GM12878 (cell line): Measurements from ENCODE around the gene ZCCHC13. TPM values are rescaled to one million over a fixed set of nuclear protein-coding genes. Genes with fewer than 3 reads are reported as not detected.

Source experiments
- ATAC-seq: fragments of 200-7000 bp; cut with Tn5 transposase; 3 replicates; pipeline ENCODE4 v1.9.1; 2020; ENCODE audit warnings: mild to moderate bottlenecking, moderate library complexity
- BruUV-seq: library from RNA; stranded (reverse); fragments of 400-500 nt; replicated peaks from 2 replicates; lab custom pipeline; 2021; lab: Mats Ljungman, UMichigan
- CTCF ChIA-PET: fragments of 300-600 bp; sonication (Branson Sonifier 250); formaldehyde crosslinking; extraction: SDS; loops from one replicate; lab custom pipeline; 2021; ENCODE audit warnings: inconsistent platforms; lab: Yijun Ruan, JAX
- POLR2A ChIA-PET: fragments of 350-600 bp; formaldehyde crosslinking; extraction: SDS; loops from one replicate; lab custom pipeline; 2021; ENCODE audit warnings: inconsistent platforms; lab: Charles Lee
- RAD21 ChIA-PET: fragments of 300-600 bp; sonication (Branson Sonifier 250); formaldehyde crosslinking; loops from one replicate; lab custom pipeline; 2023; ENCODE audit warnings: antibody characterized with exemption; ENCODE audit not compliant: unreplicated experiment; lab: Charles Lee
- SMC1A ChIA-PET: fragments of 300-600 bp; sonication (Branson Sonifier 250); formaldehyde crosslinking; loops from one replicate; lab custom pipeline; 2023; ENCODE audit not compliant: unreplicated experiment, uncharacterized antibody; lab: Charles Lee
- DNase-seq: peaks from one replicate; pipeline ENCODE4 v3.0.0-alpha.2; 2011; ENCODE audit warnings: low read depth, low spot score
- FAIRE-seq: peaks from 3 replicates; lab custom pipeline; 2011; peaks lifted over from hg19 to GRCh38; lab: Jason Lieb, UNC
- H2AFZ ChIP-seq: 2 replicates; pipeline ENCODE4 v1.6.0; 2011; ENCODE audit warnings: low read depth, low read length, control low read depth; ENCODE audit not compliant: control insufficient read depth
- H3K27ac ChIP-seq: 2 replicates; pipeline ENCODE4 v1.5.1; 2011; ENCODE audit warnings: control low read depth; ENCODE audit not compliant: control insufficient read depth, insufficient read depth
- H3K27me3 ChIP-seq, 2 experiments: replicated peaks in 1 of 2; 2 replicates each; pipeline versions ENCODE4 v1.6.0 to v1.6.1; 2011; ENCODE audit warnings: low read length in 1 of 2; ENCODE audit not compliant: control insufficient read depth in 2 of 2, insufficient read depth in 2 of 2
- H3K36me3 ChIP-seq, 2 experiments: 2 replicates each; pipeline ENCODE4 v1.5.1; 2011; ENCODE audit warnings: low read length in 1 of 2; ENCODE audit not compliant: control insufficient read depth in 2 of 2, insufficient read depth in 2 of 2
- H3K4me1 ChIP-seq: 2 replicates; pipeline ENCODE4 v1.6.1; 2011; ENCODE audit warnings: mild to moderate bottlenecking, low read length, moderate library complexity, mixed read lengths; ENCODE audit not compliant: control insufficient read depth, insufficient read depth
- H3K4me2 ChIP-seq: 2 replicates; pipeline ENCODE4 v1.6.0; 2011; ENCODE audit warnings: control low read depth; ENCODE audit not compliant: control insufficient read depth, insufficient read depth
- H3K4me3 ChIP-seq: fragments of 200-600 bp; sonication (generic); 2 replicates; pipeline ENCODE4 v1.5.1; 2016
- H3K79me2 ChIP-seq: 2 replicates; pipeline ENCODE4 v1.6.0; 2011; ENCODE audit warnings: low read length; ENCODE audit not compliant: control insufficient read depth, insufficient read depth
- H3K9ac ChIP-seq: 2 replicates; pipeline ENCODE4 v1.8.0; 2011; ENCODE audit warnings: low read length, control low read depth, mixed read lengths; ENCODE audit not compliant: control insufficient read depth, insufficient read depth
- H3K9me3 ChIP-seq: replicated peaks from 3 replicates; pipeline ENCODE4 v1.5.1; 2011; ENCODE audit warnings: mild to moderate bottlenecking, low read length; ENCODE audit not compliant: control insufficient read depth, insufficient read depth
- H4K20me1 ChIP-seq: 2 replicates; pipeline ENCODE4 v1.6.0; 2011; ENCODE audit not compliant: control insufficient read depth, insufficient read depth
- CHD1 ChIP-seq: IDR thresholded peaks from 2 replicates; pipeline ENCODE4 v1.6.1; 2012; ENCODE audit warnings: low read depth, low read length, improper control_type of control experiment
- NFYA ChIP-seq: IDR thresholded peaks from 2 replicates; pipeline ENCODE4 v1.6.1; 2011; ENCODE audit warnings: low read depth, mild to moderate bottlenecking, low read length, improper control_type of control experiment, borderline replicate concordance
- RUNX3 ChIP-seq: IDR thresholded peaks from 2 replicates; pipeline ENCODE4 v1.6.1; 2012; ENCODE audit warnings: low read length, inconsistent platforms
- SP1 ChIP-seq: IDR thresholded peaks from one replicate; pipeline ENCODE4 v1.6.1; 2011; ENCODE audit warnings: low read depth, low read length
- SUPT20H ChIP-seq: IDR thresholded peaks from 2 replicates; pipeline ENCODE4 v1.6.1; 2011; ENCODE audit warnings: low read depth, mild to moderate bottlenecking, low read length, moderate library complexity, borderline replicate concordance; ENCODE audit not compliant: control insufficient read depth
- WGBS: methylation state at CpG from one replicate; pipeline ENCODE4 v1.1.6; 2016; ENCODE audit warnings: low lambda C conversion rate; ENCODE audit not compliant: insufficient replicate concordance, insufficient coverage; ENCODE audit errors: missing lambda C conversion rate; 5-methylcytosine and 5-hydroxymethylcytosine counted together
- in situ Hi-C: fragments of 300-500 bp; cut with MboI; formaldehyde crosslinking; loops from 9 replicates; pipeline ENCODE4 v1.14.3; 2018; ENCODE audit warnings: mixed read lengths
- intact Hi-C: fragments of 100-400 bp; cut with micrococcal nuclease; formaldehyde crosslinking; loops from one replicate; pipeline ENCODE4 v1.14.2; 2022; ENCODE audit not compliant: unreplicated experiment
- polyA plus RNA-seq, 11 experiments: library from polyadenylated mRNA; depleted of rRNA in 4 of 11; unstranded in 6 of 11; stranded (reverse) in 5 of 11; fragments of >200 nt; fragmentation: Nextera tagmentation in 4 of 11; fragmentation: Illumina TruSeq in 1 of 11; extraction: Ambion mirVana in 4 of 11; extraction: Trizol in 1 of 11; gene quantifications; 1 replicate in 1 of 11; 2 replicates in 10 of 11; pipeline versions ENCODE4 v1.2.1 to v1.2.3, GENCODE V29; 2011 to 2016; ENCODE audit warnings: inconsistent platforms in 2 of 11, missing spikeins in 2 of 11, low read depth in 1 of 11
- total RNA-seq, 4 experiments: library from RNA; depleted of rRNA in 3 of 4; stranded (reverse); fragments of >200 nt in 3 of 4; fragmentation: Illumina TruSeq in 1 of 4; extraction: Trizol in 1 of 4; gene quantifications; 2 replicates each; pipeline versions ENCODE4 v1.2.1 to v1.2.3, GENCODE V29; 2013 to 2021
- TF ChIP-seq, protein P1 (sequence below): IDR thresholded peaks from 2 replicates; pipeline ENCODE4 v1.6.1; 2012; ENCODE audit warnings: improper control_type of control experiment, low read depth, low read length; ENCODE audit not compliant: insufficient replicate concordance
- TF ChIP-seq, protein P2 (sequence below): fragments of 450-650 bp; IDR thresholded peaks from 2 replicates; pipeline ENCODE4 v1.6.1; 2016; ENCODE audit warnings: mild to moderate bottlenecking

The ZCCHC13 gene
- total and polyA plus RNA-seq, 10 of the 15 experiments (the other 5 are each of a cell fraction or from before 2014, with no cell fraction given), result not detected

DNA sequence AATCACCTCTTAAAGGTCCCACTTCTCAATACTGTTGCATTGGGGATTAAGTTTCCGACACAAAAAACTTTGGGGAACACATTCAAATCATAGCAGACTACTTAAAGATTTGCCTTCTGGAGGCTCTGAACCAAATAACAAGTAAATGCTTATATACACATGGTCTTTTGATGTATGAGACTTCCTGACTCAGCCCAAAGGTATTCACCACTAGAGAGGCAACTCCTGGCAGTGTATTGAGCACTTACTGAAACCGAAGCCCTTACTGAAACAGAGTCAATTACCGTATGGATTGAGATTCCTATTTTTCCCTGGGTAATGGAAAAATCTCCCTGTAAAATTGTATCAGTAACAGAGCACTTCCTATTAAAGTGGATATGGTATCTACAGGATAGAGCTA, 45.4 kb downstream of the ZCCHC13 start:
- H2AFZ ChIP-seq, result no peak overlapping the region
- no peaks in the 10 kb centered on the region for H3K27me3 ChIP-seq
- ChIA-PET RAD21 (no interaction called here), POLR2A (no interaction called here)
- no peak overlapping the region for H3K4me2 ChIP-seq
- WGBS, result 51% methylated on average over 3 of the region's 3 CpGs
- no peaks in the 10 kb centered on the region for H4K20me1 ChIP-seq
- BruUV-seq, result no TSS peak
- H3K27ac ChIP-seq, result no peak overlapping the region
- H3K36me3 ChIP-seq, result no peaks in the 10 kb centered on the region
- TF ChIP-seq SP1 (no peak), SUPT20H (no peak), RUNX3 (no peak), CHD1 (no peak), NFYA (no peak)
- TF ChIP-seq, protein P1, sequence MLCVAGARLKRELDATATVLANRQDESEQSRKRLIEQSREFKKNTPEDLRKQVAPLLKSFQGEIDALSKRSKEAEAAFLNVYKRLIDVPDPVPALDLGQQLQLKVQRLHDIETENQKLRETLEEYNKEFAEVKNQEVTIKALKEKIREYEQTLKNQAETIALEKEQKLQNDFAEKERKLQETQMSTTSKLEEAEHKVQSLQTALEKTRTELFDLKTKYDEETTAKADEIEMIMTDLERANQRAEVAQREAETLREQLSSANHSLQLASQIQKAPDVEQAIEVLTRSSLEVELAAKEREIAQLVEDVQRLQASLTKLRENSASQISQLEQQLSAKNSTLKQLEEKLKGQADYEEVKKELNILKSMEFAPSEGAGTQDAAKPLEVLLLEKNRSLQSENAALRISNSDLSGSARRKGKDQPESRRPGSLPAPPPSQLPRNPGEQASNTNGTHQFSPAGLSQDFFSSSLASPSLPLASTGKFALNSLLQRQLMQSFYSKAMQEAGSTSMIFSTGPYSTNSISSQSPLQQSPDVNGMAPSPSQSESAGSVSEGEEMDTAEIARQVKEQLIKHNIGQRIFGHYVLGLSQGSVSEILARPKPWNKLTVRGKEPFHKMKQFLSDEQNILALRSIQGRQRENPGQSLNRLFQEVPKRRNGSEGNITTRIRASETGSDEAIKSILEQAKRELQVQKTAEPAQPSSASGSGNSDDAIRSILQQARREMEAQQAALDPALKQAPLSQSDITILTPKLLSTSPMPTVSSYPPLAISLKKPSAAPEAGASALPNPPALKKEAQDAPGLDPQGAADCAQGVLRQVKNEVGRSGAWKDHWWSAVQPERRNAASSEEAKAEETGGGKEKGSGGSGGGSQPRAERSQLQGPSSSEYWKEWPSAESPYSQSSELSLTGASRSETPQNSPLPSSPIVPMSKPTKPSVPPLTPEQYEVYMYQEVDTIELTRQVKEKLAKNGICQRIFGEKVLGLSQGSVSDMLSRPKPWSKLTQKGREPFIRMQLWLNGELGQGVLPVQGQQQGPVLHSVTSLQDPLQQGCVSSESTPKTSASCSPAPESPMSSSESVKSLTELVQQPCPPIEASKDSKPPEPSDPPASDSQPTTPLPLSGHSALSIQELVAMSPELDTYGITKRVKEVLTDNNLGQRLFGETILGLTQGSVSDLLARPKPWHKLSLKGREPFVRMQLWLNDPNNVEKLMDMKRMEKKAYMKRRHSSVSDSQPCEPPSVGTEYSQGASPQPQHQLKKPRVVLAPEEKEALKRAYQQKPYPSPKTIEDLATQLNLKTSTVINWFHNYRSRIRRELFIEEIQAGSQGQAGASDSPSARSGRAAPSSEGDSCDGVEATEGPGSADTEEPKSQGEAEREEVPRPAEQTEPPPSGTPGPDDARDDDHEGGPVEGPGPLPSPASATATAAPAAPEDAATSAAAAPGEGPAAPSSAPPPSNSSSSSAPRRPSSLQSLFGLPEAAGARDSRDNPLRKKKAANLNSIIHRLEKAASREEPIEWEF, result no peak
- TF ChIP-seq, protein P2, sequence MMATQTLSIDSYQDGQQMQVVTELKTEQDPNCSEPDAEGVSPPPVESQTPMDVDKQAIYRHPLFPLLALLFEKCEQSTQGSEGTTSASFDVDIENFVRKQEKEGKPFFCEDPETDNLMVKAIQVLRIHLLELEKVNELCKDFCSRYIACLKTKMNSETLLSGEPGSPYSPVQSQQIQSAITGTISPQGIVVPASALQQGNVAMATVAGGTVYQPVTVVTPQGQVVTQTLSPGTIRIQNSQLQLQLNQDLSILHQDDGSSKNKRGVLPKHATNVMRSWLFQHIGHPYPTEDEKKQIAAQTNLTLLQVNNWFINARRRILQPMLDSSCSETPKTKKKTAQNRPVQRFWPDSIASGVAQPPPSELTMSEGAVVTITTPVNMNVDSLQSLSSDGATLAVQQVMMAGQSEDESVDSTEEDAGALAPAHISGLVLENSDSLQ, result no peak
- TF ChIP-seq, all 136 proteins: peak for 0
- H3K4me1 ChIP-seq, result no peaks in the 10 kb centered on the region
- intact Hi-C loops, result no loop called here
- CTCF ChIA-PET, result no interaction called here
- in situ Hi-C loops, result loop anchor here (10.0 kb wide), 1 partner anchor 495 kb away; the partner anchor contains the start of gene XIST
- ATAC-seq (no peak), FAIRE-seq (no peak), DNase-seq (no peak)
- SMC1A ChIA-PET, result no interaction called here
- H3K4me3 ChIP-seq, result no peak overlapping the region
- no peaks in the 10 kb centered on the region for H3K79me2 ChIP-seq
- no peak overlapping the region for H3K9ac ChIP-seq
- no peaks in the 10 kb centered on the region for H3K9me3 ChIP-seq
